MCF 10A (cell line): Measurements from ENCODE around the gene OR10G7. TPM values are rescaled to one million over a fixed set of nuclear protein-coding genes. Genes with fewer than 3 reads are reported as not detected.

ENCODE experiments used
- BruUV-seq: library from RNA; stranded (reverse); fragments of 400-500 nt; replicated peaks from 2 replicates; lab custom pipeline; 2021; lab: Mats Ljungman, UMichigan
- CTCF ChIA-PET: fragments of 300-600 bp; sonication (Branson Sonifier 250); formaldehyde crosslinking; extraction: SDS; loops from one replicate; lab custom pipeline; 2021; ENCODE audit warnings: antibody characterized with exemption, inconsistent platforms; lab: Yijun Ruan, JAX
- POLR2A ChIA-PET: fragments of 300-600, 350-650 bp; sonication (Branson Sonifier 250); formaldehyde crosslinking; extraction: SDS; loops from one replicate; lab custom pipeline; 2020; ENCODE audit warnings: antibody characterized with exemption, inconsistent platforms; lab: Yijun Ruan, JAX
- DNase-seq: peaks from one replicate; pipeline ENCODE4 v3.0.0-alpha.2; 2018; ENCODE audit not compliant: unreplicated experiment
- H3K27ac Mint-ChIP-seq: one replicate; pipeline ENCODE4 v1.8.0; 2022; ENCODE audit warnings: mild to moderate bottlenecking, low read depth, mixed read lengths; ENCODE audit not compliant: unreplicated experiment
- H3K27me3 Mint-ChIP-seq: one replicate; pipeline ENCODE4 v1.8.0; 2022; ENCODE audit warnings: mixed read lengths; ENCODE audit not compliant: insufficient read depth, unreplicated experiment
- H3K36me3 Mint-ChIP-seq: one replicate; pipeline ENCODE4 v1.8.0; 2022; ENCODE audit warnings: mild to moderate bottlenecking, moderate library complexity, mixed read lengths; ENCODE audit not compliant: insufficient read depth, unreplicated experiment
- H3K4me1 Mint-ChIP-seq: one replicate; pipeline ENCODE4 v1.8.0; 2022; ENCODE audit warnings: mixed read lengths; ENCODE audit not compliant: insufficient read depth, unreplicated experiment
- H3K4me3 Mint-ChIP-seq: one replicate; pipeline ENCODE4 v1.8.0; 2022; ENCODE audit warnings: mild to moderate bottlenecking, moderate library complexity, mixed read lengths; ENCODE audit not compliant: unreplicated experiment
- H3K9me3 Mint-ChIP-seq: one replicate; pipeline ENCODE4 v1.8.0; 2022; ENCODE audit warnings: mixed read lengths; ENCODE audit not compliant: unreplicated experiment
- CTCF ChIP-seq: fragments of 200-600 bp; IDR thresholded peaks from one replicate; pipeline ENCODE4 v1.8.0; 2022; ENCODE audit warnings: antibody characterized with exemption, mild to moderate bottlenecking; ENCODE audit not compliant: unreplicated experiment
- intact Hi-C: fragments of 100-400 bp; cut with micrococcal nuclease; formaldehyde crosslinking; loops from 2 replicates; pipeline ENCODE4 v1.14.1; 2022
- total RNA-seq: library from RNA; stranded (reverse); gene quantifications from 2 replicates; pipeline ENCODE4 v1.2.3, GENCODE V29; 2022

OR10G7 gene
- total RNA-seq, 1 experiment from 2014 or later, result not detected

- Mint-ChIP-seq H3K9me3 (no peaks in the 10 kb centered on the region), H3K27ac (no peak overlapping the region), H3K27me3 (no peaks in the 10 kb centered on the region), H3K4me3 (no peak overlapping the region), H3K4me1 (peaks cover 10% of the 10 kb centered on the region), H3K36me3 (no peaks in the 10 kb centered on the region)
- DNase-seq, result no peak
- ChIA-PET POLR2A (interaction anchor here (1.2 kb wide), 1 partner anchor 321 kb away, joined by 3 read pairs; no protein-coding TSS in a partner anchor), CTCF (interaction anchor here (0.6 to 2.0 kb wide), 6 partner anchors 9 to 374 kb away, joined by 3 to 20 read pairs (median 4); no protein-coding TSS in a partner anchor)
- intact Hi-C loops, result no loop called here
- TF ChIP-seq CTCF, result no peak
- BruUV-seq, result no TSS peak
Observed at GRCh38 chr11:124081483-124081882, 40.4 kb upstream of the OR10G7 start.

GRCh38 chr11:124080327-124081001 lies 39.3 kb upstream of the OR10G7 start:
- Mint-ChIP-seq H3K4me1 (peaks cover 4% of the 10 kb centered on the region), H3K4me3 (no peak overlapping the region), H3K36me3 (no peaks in the 10 kb centered on the region), H3K9me3 (no peaks in the 10 kb centered on the region), H3K27ac (no peak overlapping the region), H3K27me3 (no peaks in the 10 kb centered on the region)
- peak; percentile 26 for DNase-seq
- TF ChIP-seq CTCF, result no peak
- POLR2A ChIA-PET, result interaction anchor here (0.6 kb wide), 1 partner anchor 810 kb away, joined by 3 read pairs; no protein-coding TSS in a partner anchor
- CTCF ChIA-PET, result interaction anchor here (0.6 to 1.6 kb wide), 4 partner anchors 9 to 230 kb away, joined by 3 to 6 read pairs (median 5); no protein-coding TSS in a partner anchor
- intact Hi-C loops, result no loop called here
- no TSS peak for BruUV-seq

- H3K27ac Mint-ChIP-seq, result no peak overlapping the region
- no peaks in the 10 kb centered on the region for H3K4me1 Mint-ChIP-seq
- no TSS peak for BruUV-seq
- ChIA-PET CTCF (interaction anchor here (1.0 to 1.6 kb wide), 2 partner anchors 8 to 115 kb away, joined by 6 read pairs; no protein-coding TSS in a partner anchor), POLR2A (interaction anchor here (0.6 kb wide), 1 partner anchor 809 kb away, joined by 3 read pairs; no protein-coding TSS in a partner anchor)
- intact Hi-C loops, result no loop called here
- H3K9me3 Mint-ChIP-seq, result no peaks in the 10 kb centered on the region
- no peaks in the 10 kb centered on the region for H3K27me3 Mint-ChIP-seq
- DNase-seq, result no peak
- TF ChIP-seq CTCF, result no peak
- H3K36me3 Mint-ChIP-seq, result no peaks in the 10 kb centered on the region
- no peak overlapping the region for H3K4me3 Mint-ChIP-seq
Observed at GRCh38 chr11:124079631-124080326, 38.7 kb upstream of the OR10G7 start.

GRCh38 chr11:124078591-124078990 lies 37.5 kb upstream of the OR10G7 start:
- ChIA-PET POLR2A (no interaction called here), CTCF (no interaction called here)
- Mint-ChIP-seq H3K9me3 (no peaks in the 10 kb centered on the region), H3K4me3 (no peak overlapping the region), H3K27ac (no peak overlapping the region), H3K4me1 (no peaks in the 10 kb centered on the region), H3K27me3 (no peaks in the 10 kb centered on the region), H3K36me3 (no peaks in the 10 kb centered on the region)
- no TSS peak for BruUV-seq
- intact Hi-C loops, result no loop called here
- TF ChIP-seq CTCF, result no peak
- no peak for DNase-seq
